ENCODE measurements around the gene ORC1.

Gene ORC1

GRCh38 chr1:52435650-52436049 lies 31.4 kb upstream of the ORC1 start:
- no peak overlapping the region for H3K4me3 ChIP-seq (ENCODE audit: low read depth, low read length)
- no peak overlapping the region for H4K8ac ChIP-seq (ENCODE audit: low read depth, low read length)
- H2BK5ac ChIP-seq (ENCODE audit: low read depth, low read length, poor library complexity), result no peak overlapping the region
- DNase-seq, result no peak
- H3K9me3 ChIP-seq (ENCODE audit: insufficient read depth, low read depth, low read length), result no peaks in the 10 kb centered on the region
- H3K27me3 ChIP-seq (ENCODE audit: insufficient read depth, low read length), result no peaks in the 10 kb centered on the region
- no peak overlapping the region for H2AFZ ChIP-seq (ENCODE audit: insufficient read depth, low read length, poor library complexity)
- no peak overlapping the region for H2BK12ac ChIP-seq (ENCODE audit: low read length)
- H3K79me1 ChIP-seq (ENCODE audit: low read length), result no peaks in the 10 kb centered on the region
- no peaks in the 10 kb centered on the region for H3K4me1 ChIP-seq (ENCODE audit: control insufficient read depth in 1 of 2, insufficient read depth in 2 of 2, low read length in 2 of 2)
- H3K4me2 ChIP-seq (ENCODE audit: low read length), result no peak overlapping the region
- no peak overlapping the region for H4K12ac ChIP-seq (ENCODE audit: low read depth, low read length)
- no peak overlapping the region for H2AK5ac ChIP-seq (ENCODE audit: low read length)
- WGBS (ENCODE audit: extremely low coverage, insufficient coverage, insufficient read length), result no CpG with 5 or more reads among the region's 1 CpG
- H3K14ac ChIP-seq (ENCODE audit: low read length), result no peak overlapping the region
- peaks cover 16 to 19% of the 10 kb centered on the region in 2 experiments for H3K36me3 ChIP-seq (ENCODE audit: control insufficient read depth in 1 of 2, insufficient read depth in 2 of 2, low read length in 2 of 2)
- no peak overlapping the region for H3K4ac ChIP-seq (ENCODE audit: low read depth, low read length)
- no peak overlapping the region for H3K27ac ChIP-seq (ENCODE audit: low read depth, low read length)
- no peak overlapping the region for H3K23ac ChIP-seq (ENCODE audit: low read length)
- no peak overlapping the region for H2BK120ac ChIP-seq (ENCODE audit: insufficient read depth, low read length, poor library complexity)
- H3K9ac ChIP-seq (ENCODE audit: low read length), result no peak overlapping the region
- no peaks in the 10 kb centered on the region for H3K79me2 ChIP-seq (ENCODE audit: control insufficient read depth, insufficient read depth, low read length, poor library complexity)
- no peak overlapping the region for H3K18ac ChIP-seq (ENCODE audit: low read length)
- no peak overlapping the region for H4K91ac ChIP-seq (ENCODE audit: low read depth, low read length)

GRCh38 chr1:52435211-52435610 lies 31.0 kb upstream of the ORC1 start:
- Histone ChIP-seq H3K18ac (ENCODE audit: low read length) (no peak overlapping the region), H4K8ac (ENCODE audit: low read depth, low read length) (no peak overlapping the region), H2BK120ac (ENCODE audit: insufficient read depth, low read length, poor library complexity) (no peak overlapping the region), H2AK5ac (ENCODE audit: low read length) (no peak overlapping the region), H4K91ac (ENCODE audit: low read depth, low read length) (no peak overlapping the region), H3K23ac (ENCODE audit: low read length) (no peak overlapping the region), H3K4ac (ENCODE audit: low read depth, low read length) (no peak overlapping the region), H3K9ac (ENCODE audit: low read length) (no peak overlapping the region), H3K27me3 (ENCODE audit: insufficient read depth, low read length) (no peaks in the 10 kb centered on the region), H2BK5ac (ENCODE audit: low read depth, low read length, poor library complexity) (no peak overlapping the region), H3K79me2 (ENCODE audit: control insufficient read depth, insufficient read depth, low read length, poor library complexity) (no peaks in the 10 kb centered on the region), H3K36me3 (ENCODE audit: control insufficient read depth in 1 of 2, insufficient read depth in 2 of 2, low read length in 2 of 2) (peaks cover 18 to 22% of the 10 kb centered on the region in 2 experiments), H3K14ac (ENCODE audit: low read length) (no peak overlapping the region), H3K27ac (ENCODE audit: low read depth, low read length) (no peak overlapping the region), H3K4me2 (ENCODE audit: low read length) (no peak overlapping the region), H3K9me3 (ENCODE audit: insufficient read depth, low read depth, low read length) (no peaks in the 10 kb centered on the region), H3K4me1 (ENCODE audit: control insufficient read depth in 1 of 2, insufficient read depth in 2 of 2, low read length in 2 of 2) (no peaks in the 10 kb centered on the region), H4K12ac (ENCODE audit: low read depth, low read length) (no peak overlapping the region), H3K4me3 (ENCODE audit: low read depth, low read length) (no peak overlapping the region), H2BK12ac (ENCODE audit: low read length) (no peak overlapping the region), H2AFZ (ENCODE audit: insufficient read depth, low read length, poor library complexity) (no peak overlapping the region), H3K79me1 (ENCODE audit: low read length) (no peaks in the 10 kb centered on the region)
- no CpG with 5 or more reads among the region's 1 CpG for WGBS (ENCODE audit: extremely low coverage, insufficient coverage, insufficient read length)
- DNase-seq, result no peak

- Histone ChIP-seq H3K18ac (ENCODE audit: low read length) (no peak overlapping the region), H3K79me1 (ENCODE audit: low read length) (no peaks in the 10 kb centered on the region), H3K4me2 (ENCODE audit: low read length) (no peak overlapping the region), H2AK5ac (ENCODE audit: low read length) (no peak overlapping the region), H3K9me3 (ENCODE audit: insufficient read depth, low read depth, low read length) (no peaks in the 10 kb centered on the region), H4K8ac (ENCODE audit: low read depth, low read length) (no peak overlapping the region), H3K27ac (ENCODE audit: low read depth, low read length) (no peak overlapping the region), H3K9ac (ENCODE audit: low read length) (no peak overlapping the region), H3K14ac (ENCODE audit: low read length) (no peak overlapping the region), H3K79me2 (ENCODE audit: control insufficient read depth, insufficient read depth, low read length, poor library complexity) (no peaks in the 10 kb centered on the region), H2BK120ac (ENCODE audit: insufficient read depth, low read length, poor library complexity) (no peak overlapping the region), H3K4me1 (ENCODE audit: control insufficient read depth in 1 of 2, insufficient read depth in 2 of 2, low read length in 2 of 2) (no peaks in the 10 kb centered on the region), H4K12ac (ENCODE audit: low read depth, low read length) (no peak overlapping the region), H4K91ac (ENCODE audit: low read depth, low read length) (no peak overlapping the region), H3K4ac (ENCODE audit: low read depth, low read length) (no peak overlapping the region), H3K36me3 (ENCODE audit: control insufficient read depth in 1 of 2, insufficient read depth in 2 of 2, low read length in 2 of 2) (peaks cover 22 to 23% of the 10 kb centered on the region in 2 experiments), H2BK5ac (ENCODE audit: low read depth, low read length, poor library complexity) (no peak overlapping the region), H2BK12ac (ENCODE audit: low read length) (no peak overlapping the region), H3K4me3 (ENCODE audit: low read depth, low read length) (no peak overlapping the region), H2AFZ (ENCODE audit: insufficient read depth, low read length, poor library complexity) (no peak overlapping the region), H3K23ac (ENCODE audit: low read length) (no peak overlapping the region), H3K27me3 (ENCODE audit: insufficient read depth, low read length) (no peaks in the 10 kb centered on the region)
- WGBS (ENCODE audit: extremely low coverage, insufficient coverage, insufficient read length), result no CpG with 5 or more reads among the region's 8 CpGs
- no peak for DNase-seq
These were observed 28.6 kb upstream of the ORC1 start for GRCh38 chr1:52432807-52433206.

- H2AK5ac ChIP-seq (ENCODE audit: low read length), result no peak overlapping the region
- WGBS (ENCODE audit: extremely low coverage, insufficient coverage, insufficient read length), result no CpG with 5 or more reads among the region's 1 CpG
- DNase-seq, result no peak
- no peak overlapping the region for H3K9ac ChIP-seq (ENCODE audit: low read length)
- no peaks in the 10 kb centered on the region for H3K27me3 ChIP-seq (ENCODE audit: insufficient read depth, low read length)
- H4K8ac ChIP-seq (ENCODE audit: low read depth, low read length), result no peak overlapping the region
- H3K79me1 ChIP-seq (ENCODE audit: low read length), result no peaks in the 10 kb centered on the region
- no peaks in the 10 kb centered on the region for H3K79me2 ChIP-seq (ENCODE audit: control insufficient read depth, insufficient read depth, low read length, poor library complexity)
- no peak overlapping the region for H3K27ac ChIP-seq (ENCODE audit: low read depth, low read length)
- H3K18ac ChIP-seq (ENCODE audit: low read length), result no peak overlapping the region
- peaks cover 0 to 2% of the 10 kb centered on the region in 2 experiments for H3K4me1 ChIP-seq (ENCODE audit: control insufficient read depth in 1 of 2, insufficient read depth in 2 of 2, low read length in 2 of 2)
- no peak overlapping the region for H3K14ac ChIP-seq (ENCODE audit: low read length)
- peaks cover 12 to 14% of the 10 kb centered on the region in 2 experiments for H3K36me3 ChIP-seq (ENCODE audit: control insufficient read depth in 1 of 2, insufficient read depth in 2 of 2, low read length in 2 of 2)
- no peak overlapping the region for H4K91ac ChIP-seq (ENCODE audit: low read depth, low read length)
- H2BK12ac ChIP-seq (ENCODE audit: low read length), result no peak overlapping the region
- H3K4me3 ChIP-seq (ENCODE audit: low read depth, low read length), result no peak overlapping the region
- H2BK120ac ChIP-seq (ENCODE audit: insufficient read depth, low read length, poor library complexity), result no peak overlapping the region
- no peaks in the 10 kb centered on the region for H3K9me3 ChIP-seq (ENCODE audit: insufficient read depth, low read depth, low read length)
- no peak overlapping the region for H2BK5ac ChIP-seq (ENCODE audit: low read depth, low read length, poor library complexity)
- no peak overlapping the region for H3K23ac ChIP-seq (ENCODE audit: low read length)
- no peak overlapping the region for H3K4ac ChIP-seq (ENCODE audit: low read depth, low read length)
- H4K12ac ChIP-seq (ENCODE audit: low read depth, low read length), result no peak overlapping the region
- H2AFZ ChIP-seq (ENCODE audit: insufficient read depth, low read length, poor library complexity), result no peak overlapping the region
- no peak overlapping the region for H3K4me2 ChIP-seq (ENCODE audit: low read length)
These were observed 22.9 kb upstream of the ORC1 start for GRCh38 chr1:52427152-52427551.

Data from trophoblast cell (in vitro differentiated cells and primary cell).